NCI-H2171 (cell line): ENCODE data around the gene PARVA.

Experiments used
- DNase-seq: peaks from one replicate; lab custom pipeline; 2025; lab: John Stamatoyannopoulos, UW

PARVA gene

GRCh38 chr11:12403122-12403996 is 26.0 kb downstream of the PARVA start:
- no peak for DNase-seq

GRCh38 chr11:12403997-12404350 is 26.6 kb downstream of the PARVA start:
- DNase-seq, result no peak

- no peak for DNase-seq
These were observed 27.1 kb downstream of the PARVA start for GRCh38 chr11:12404436-12404835.

- no peak for DNase-seq
These were observed 30.9 kb downstream of the PARVA start for GRCh38 chr11:12408156-12408770.

- DNase-seq, result no peak
These were observed 32.2 kb downstream of the PARVA start for GRCh38 chr11:12409621-12410005.

GRCh38 chr11:12410006-12410728 is 32.8 kb downstream of the PARVA start:
- no peak for DNase-seq

GRCh38 chr11:12411393-12411792 is 34.0 kb downstream of the PARVA start:
- no peak for DNase-seq

- DNase-seq, result no peak
These were observed 34.7 kb downstream of the PARVA start for GRCh38 chr11:12411806-12412727.

- DNase-seq, result no peak
These were observed 36.0 kb downstream of the PARVA start for GRCh38 chr11:12413141-12414052.

- DNase-seq, result no peak
These were observed 37.2 kb downstream of the PARVA start for GRCh38 chr11:12414611-12415010.

GRCh38 chr11:12415342-12415966 is 38.1 kb downstream of the PARVA start:
- no peak for DNase-seq

- no peak for DNase-seq
These were observed 39.2 kb downstream of the PARVA start for GRCh38 chr11:12416552-12416951.

- no peak for DNase-seq
These were observed 40.6 kb downstream of the PARVA start for GRCh38 chr11:12417691-12418611.

GRCh38 chr11:12420040-12420439 is 42.7 kb downstream of the PARVA start:
- DNase-seq, result no peak

GRCh38 chr11:12420706-12421105 is 43.3 kb downstream of the PARVA start:
- no peak for DNase-seq

- no peak for DNase-seq
These were observed 44.0 kb downstream of the PARVA start for GRCh38 chr11:12421386-12421785.

- no peak for DNase-seq
These were observed 48.8 kb downstream of the PARVA start for GRCh38 chr11:12426176-12426575.

GRCh38 chr11:12429155-12429554 is 51.8 kb downstream of the PARVA start:
- no peak for DNase-seq

- no peak for DNase-seq
These were observed 53.0 kb downstream of the PARVA start for GRCh38 chr11:12430351-12430750.
